T-helper 2 cell treated with Interferon-gamma antibody and Interleukin-4, amounts not matched to agents 100 ng/mL and 5 ng/mL, for 36 hours (primary cell): Measurements from ENCODE around the gene ARL14EPL. TPM values are rescaled to one million over a fixed set of nuclear protein-coding genes. Genes with fewer than 3 reads are reported as not detected.
"Not testable (repeated sequence)": the region's sequence is repeated elsewhere in the genome, so short reads cannot be mapped to it uniquely, and the experiment has no call there.

ENCODE experiments used
- intact Hi-C: fragments of 100-400 bp; cut with micrococcal nuclease; formaldehyde crosslinking; loops from one replicate; pipeline ENCODE4 v1.15.1; 2023
- total RNA-seq: library from RNA; stranded (reverse); gene quantifications from 2 replicates; pipeline ENCODE4 v1.2.3, GENCODE V29; 2022

ARL14EPL gene
- total RNA-seq, 1 donor from 2014 or later, result not detected

- intact Hi-C loops, result no loop called here
Measured at GRCh38 chr5:116046261-116046660, 14.0 kb downstream of the ARL14EPL start.

- intact Hi-C loops, result no loop called here
Measured at GRCh38 chr5:116046823-116047222, 14.6 kb downstream of the ARL14EPL start.

- intact Hi-C loops, result no loop called here
Measured at GRCh38 chr5:116058346-116058936, 26.2 kb downstream of the ARL14EPL start.

- intact Hi-C loops, result no loop called here
Measured at GRCh38 chr5:116062352-116062751, 30.1 kb downstream of the ARL14EPL start.

- intact Hi-C loops, result no loop called here
Measured at GRCh38 chr5:116063950-116064349, 31.7 kb downstream of the ARL14EPL start.

GRCh38 chr5:116068028-116068632 is 35.9 kb downstream of the ARL14EPL start:
- intact Hi-C loops, result loop anchor here (1.0 to 5.0 kb wide), 4 partner anchors 17 to 759 kb away; partner anchors contain the start of genes AP3S1, ATG12 and COMMD10

- intact Hi-C loops, result no loop called here
Measured at GRCh38 chr5:116071211-116071610, 38.9 kb downstream of the ARL14EPL start.

GRCh38 chr5:116075191-116075831 is 43.0 kb downstream of the ARL14EPL start:
- intact Hi-C loops, result no loop called here

GRCh38 chr5:116076496-116076895 is 44.2 kb downstream of the ARL14EPL start:
- intact Hi-C loops, result no loop called here

GRCh38 chr5:116078199-116078598 is 45.9 kb downstream of the ARL14EPL start:
- intact Hi-C loops, result no loop called here

GRCh38 chr5:116084287-116084691 is 52.0 kb downstream of the ARL14EPL start:
- intact Hi-C loops, result loop anchor here (2.0 to 10.0 kb wide), 4 partner anchors 15 to 909 kb away; partner anchors contain the start of genes CCDC112 and FEM1C

- intact Hi-C loops, result loop anchor here (1.0 to 10.0 kb wide), 6 partner anchors 16 to 910 kb away; partner anchors contain the start of genes AP3S1, ATG12, CCDC112 and FEM1C
Measured at GRCh38 chr5:116084871-116085715, 52.8 kb downstream of the ARL14EPL start, which contains the start of gene COMMD10. COMMD10 (plus strand) TSS chr5:116085025.

- intact Hi-C loops, result loop anchor here (5.0 to 10.0 kb wide), 3 partner anchors 459 to 912 kb away; partner anchors contain the start of genes CCDC112 and TMED7
Measured at GRCh38 chr5:116086309-116086708, 54.0 kb downstream of the ARL14EPL start.

- intact Hi-C loops, result loop anchor here (5.0 to 10.0 kb wide), 3 partner anchors 461 to 913 kb away; partner anchors contain the start of genes CCDC112 and TMED7
Measured at GRCh38 chr5:116088062-116088461, 55.8 kb downstream of the ARL14EPL start.

GRCh38 chr5:116090302-116090701 is 58.0 kb downstream of the ARL14EPL start:
- intact Hi-C loops, result no loop called here

- intact Hi-C loops, result no loop called here
Measured at GRCh38 chr5:116091416-116091815, 59.1 kb downstream of the ARL14EPL start.

GRCh38 chr5:116097301-116097700 is 65.0 kb downstream of the ARL14EPL start:
- intact Hi-C loops, result no loop called here

GRCh38 chr5:116098998-116099397 is 66.7 kb downstream of the ARL14EPL start:
- intact Hi-C loops, result no loop called here

GRCh38 chr5:116104941-116105340 is 72.7 kb downstream of the ARL14EPL start:
- intact Hi-C loops, result not testable (repeated sequence)
